Fibroblast of lung (primary cell): ENCODE data around the gene PRRC2B.

Experiments used
- EZH2 ChIP-seq: IDR thresholded peaks from 2 replicates; pipeline ENCODE4 v1.5.1; 2012; ENCODE audit warnings: low read length, control low read depth, mild to moderate bottlenecking; ENCODE audit errors: missing control alignments
- TF ChIP-seq, protein P1 (sequence below), 2 donors: IDR thresholded peaks in 1 of 2; conservative IDR thresholded peaks in 1 of 2; 1 replicate in 1 of 2; 2 replicates in 1 of 2; pipeline ENCODE4 v1.5.1; 2011 to 2012; ENCODE audit warnings: low read length in 2 of 2, control low read depth in 1 of 2, inconsistent platforms in 1 of 2, low read depth in 1 of 2, mild to moderate bottlenecking in 1 of 2

DNA sequence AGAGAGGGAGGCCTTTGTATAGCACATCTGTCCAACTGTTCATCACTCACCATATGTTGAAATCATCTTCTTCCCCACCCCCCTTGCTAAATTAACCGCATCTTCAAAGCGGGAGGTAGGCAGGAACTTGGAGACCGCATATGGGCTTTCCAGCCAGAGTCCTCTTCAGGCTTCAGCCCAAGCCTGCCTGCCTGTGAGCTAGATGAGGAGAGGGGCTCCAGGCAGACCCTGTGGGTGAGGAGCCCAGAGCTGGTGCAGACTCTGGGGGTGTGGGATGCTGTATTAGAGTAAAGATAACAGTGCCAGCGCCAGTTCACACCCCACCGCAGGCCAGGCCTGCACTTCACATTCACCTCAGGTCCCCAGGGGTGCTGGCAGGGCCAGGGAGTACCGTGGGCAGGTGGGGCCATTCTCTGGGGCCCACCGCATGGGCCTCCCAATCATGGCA is 16.2 kb downstream of the PRRC2B start:
- TF ChIP-seq, protein P1, sequence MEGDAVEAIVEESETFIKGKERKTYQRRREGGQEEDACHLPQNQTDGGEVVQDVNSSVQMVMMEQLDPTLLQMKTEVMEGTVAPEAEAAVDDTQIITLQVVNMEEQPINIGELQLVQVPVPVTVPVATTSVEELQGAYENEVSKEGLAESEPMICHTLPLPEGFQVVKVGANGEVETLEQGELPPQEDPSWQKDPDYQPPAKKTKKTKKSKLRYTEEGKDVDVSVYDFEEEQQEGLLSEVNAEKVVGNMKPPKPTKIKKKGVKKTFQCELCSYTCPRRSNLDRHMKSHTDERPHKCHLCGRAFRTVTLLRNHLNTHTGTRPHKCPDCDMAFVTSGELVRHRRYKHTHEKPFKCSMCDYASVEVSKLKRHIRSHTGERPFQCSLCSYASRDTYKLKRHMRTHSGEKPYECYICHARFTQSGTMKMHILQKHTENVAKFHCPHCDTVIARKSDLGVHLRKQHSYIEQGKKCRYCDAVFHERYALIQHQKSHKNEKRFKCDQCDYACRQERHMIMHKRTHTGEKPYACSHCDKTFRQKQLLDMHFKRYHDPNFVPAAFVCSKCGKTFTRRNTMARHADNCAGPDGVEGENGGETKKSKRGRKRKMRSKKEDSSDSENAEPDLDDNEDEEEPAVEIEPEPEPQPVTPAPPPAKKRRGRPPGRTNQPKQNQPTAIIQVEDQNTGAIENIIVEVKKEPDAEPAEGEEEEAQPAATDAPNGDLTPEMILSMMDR (conservative IDR thresholded peaks at IDR 0.05 in 1 of 2, IDR thresholded peaks at IDR 0.05 in 1 of 2; ENCODE audit: low read depth in 1 of 2, low read length in 2 of 2) = no peak
- no peak for TF ChIP-seq EZH2
